Urothelium cell line (cell line): ENCODE measurements around the gene TEDC2.

ENCODE experiments used
- DNase-seq: peaks from one replicate; pipeline ENCODE4 v3.0.0; 2011; ENCODE audit warnings: low spot score, mixed read lengths
- FAIRE-seq: peaks from 2 replicates; lab custom pipeline; 2011; peaks lifted over from hg19 to GRCh38; lab: Jason Lieb, UNC

TEDC2 gene

DNA sequence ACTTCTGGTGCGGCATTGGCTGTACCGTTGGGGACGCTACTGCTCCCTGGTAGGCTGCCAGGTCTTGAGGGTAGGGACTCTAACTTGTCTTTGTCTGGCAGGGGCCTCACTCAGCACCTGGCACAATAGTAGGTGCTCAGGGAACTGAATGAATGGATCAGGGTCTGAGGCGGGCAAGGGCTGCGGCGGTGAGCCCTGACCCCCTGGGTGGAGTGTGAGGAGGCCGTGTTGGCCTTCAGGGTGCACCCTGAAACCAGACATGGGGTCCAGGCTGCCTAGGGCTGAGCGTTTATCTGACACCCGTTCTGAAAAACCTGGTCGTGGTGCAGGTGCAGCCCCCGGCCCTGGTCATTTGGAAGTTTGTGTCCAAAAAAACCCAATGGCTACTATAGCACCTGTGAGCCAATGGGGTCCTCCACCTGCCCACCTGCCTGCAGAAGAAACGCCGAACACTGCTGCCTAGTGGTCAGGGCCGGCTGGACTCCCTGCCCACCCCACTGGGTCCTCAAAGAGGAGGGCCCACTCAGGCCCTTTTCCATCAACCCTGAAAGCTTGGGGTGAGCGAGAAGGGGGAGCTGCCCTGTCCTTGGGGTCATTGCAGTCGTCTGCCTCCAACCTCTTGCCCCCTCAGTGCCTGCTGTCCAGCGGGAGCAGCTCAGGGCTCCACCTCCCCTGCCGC, 49.0 kb downstream of the TEDC2 start:
- no peak for FAIRE-seq
- no peak for DNase-seq

DNA sequence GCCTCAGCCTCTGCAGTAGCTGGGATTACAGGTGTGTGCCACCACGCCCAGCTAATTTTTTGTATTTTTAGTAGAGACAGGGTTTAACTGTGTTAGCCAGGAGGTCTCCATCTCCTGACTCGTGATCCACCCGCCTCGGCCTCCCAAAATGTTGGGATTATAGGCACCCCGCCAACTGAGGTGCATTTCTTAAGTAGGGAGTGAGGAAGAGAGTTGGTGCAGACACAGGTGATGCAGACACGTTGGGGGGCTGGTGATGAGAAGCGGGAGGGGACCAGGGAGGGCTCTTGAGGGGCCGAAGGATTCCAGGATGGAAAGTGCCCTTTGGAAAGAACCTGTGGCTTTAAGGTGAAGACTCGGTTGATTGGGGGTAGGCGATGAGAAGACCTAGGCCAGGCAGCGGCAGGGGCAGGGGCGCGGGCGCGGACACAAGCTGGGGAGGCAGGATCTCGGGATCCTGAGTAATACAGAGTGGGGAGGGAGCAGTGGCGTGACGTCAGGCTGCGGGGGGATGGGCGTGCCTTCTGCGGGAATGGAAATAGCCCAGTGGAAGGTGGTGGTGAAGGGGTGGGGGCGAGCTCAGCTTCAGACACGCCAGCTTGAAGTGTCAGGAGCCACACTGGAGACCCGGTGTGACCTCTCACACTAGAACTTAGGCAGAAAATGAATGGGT, 51.4 kb downstream of the TEDC2 start:
- FAIRE-seq (no peak), DNase-seq (no peak)

DNA sequence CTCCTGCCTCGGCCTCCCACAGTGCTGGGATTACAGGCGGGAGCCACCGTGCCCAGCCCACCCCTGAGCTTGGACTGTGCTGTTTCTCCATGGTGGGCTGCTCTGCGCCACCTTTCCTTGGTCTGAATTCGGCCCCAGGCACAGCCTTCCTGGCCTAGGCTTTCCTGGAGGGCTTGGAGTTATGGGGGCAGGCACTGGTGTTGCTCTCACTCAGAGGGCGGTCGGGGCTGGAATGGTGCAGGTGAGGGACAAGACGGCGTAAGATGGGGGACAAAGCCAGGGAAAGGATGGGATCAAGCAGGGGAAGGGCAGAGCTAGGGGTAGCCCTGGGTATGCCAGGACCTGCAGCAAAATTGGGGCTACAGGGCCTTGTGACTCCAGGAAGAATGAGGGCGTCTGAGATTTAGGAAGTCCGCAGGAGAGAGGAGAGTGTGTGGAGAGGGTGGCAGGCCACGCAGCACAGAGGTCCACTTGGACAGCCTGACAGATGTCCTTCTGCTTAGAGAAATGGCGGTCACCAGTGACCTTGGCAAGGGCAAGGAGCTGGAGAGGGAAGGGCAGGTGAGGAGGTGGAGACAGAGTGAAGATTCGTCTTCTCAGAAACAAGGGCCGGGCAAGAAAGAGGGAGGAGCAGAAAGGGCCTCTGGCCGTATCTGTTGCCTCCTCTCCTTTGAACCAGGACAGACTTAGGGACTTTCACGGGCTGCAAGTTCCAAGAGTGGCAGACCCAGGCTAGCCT, 52.3 kb downstream of the TEDC2 start:
- FAIRE-seq = no peak
- DNase-seq = no peak

DNA sequence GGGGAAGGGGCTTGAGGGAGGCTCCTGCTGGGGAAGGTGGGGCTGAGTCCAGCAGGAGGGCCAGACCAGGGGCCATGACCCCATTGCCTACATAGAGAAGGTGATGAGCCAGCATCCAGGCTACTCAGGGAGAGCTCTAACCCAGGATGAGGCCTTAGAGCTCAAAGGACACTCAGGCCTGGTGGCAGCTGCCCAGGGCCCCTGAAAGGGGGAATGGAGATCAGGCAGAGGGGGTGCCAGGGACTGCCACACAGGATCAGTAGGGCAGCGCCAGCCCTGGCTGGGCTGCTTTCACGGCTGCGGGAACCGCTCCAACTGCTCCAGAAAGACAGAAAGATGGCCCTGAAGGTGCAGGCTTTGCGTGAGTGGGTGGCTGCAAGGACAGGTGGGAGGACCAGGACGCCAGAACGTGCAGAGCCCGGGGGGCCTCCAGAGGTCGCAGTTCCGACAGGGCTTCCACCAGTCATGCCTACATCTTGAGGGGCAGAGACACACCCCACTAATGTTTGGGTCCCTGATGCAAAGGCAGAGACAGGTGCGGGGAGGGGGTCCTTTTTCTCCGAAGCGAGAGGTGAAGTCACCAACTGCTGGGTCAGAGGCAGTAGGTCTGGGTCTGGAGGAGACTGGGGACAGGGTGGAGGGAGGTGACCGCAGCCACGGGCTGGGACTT, 53.0 kb downstream of the TEDC2 start:
- FAIRE-seq (no peak), DNase-seq (no peak)

DNA sequence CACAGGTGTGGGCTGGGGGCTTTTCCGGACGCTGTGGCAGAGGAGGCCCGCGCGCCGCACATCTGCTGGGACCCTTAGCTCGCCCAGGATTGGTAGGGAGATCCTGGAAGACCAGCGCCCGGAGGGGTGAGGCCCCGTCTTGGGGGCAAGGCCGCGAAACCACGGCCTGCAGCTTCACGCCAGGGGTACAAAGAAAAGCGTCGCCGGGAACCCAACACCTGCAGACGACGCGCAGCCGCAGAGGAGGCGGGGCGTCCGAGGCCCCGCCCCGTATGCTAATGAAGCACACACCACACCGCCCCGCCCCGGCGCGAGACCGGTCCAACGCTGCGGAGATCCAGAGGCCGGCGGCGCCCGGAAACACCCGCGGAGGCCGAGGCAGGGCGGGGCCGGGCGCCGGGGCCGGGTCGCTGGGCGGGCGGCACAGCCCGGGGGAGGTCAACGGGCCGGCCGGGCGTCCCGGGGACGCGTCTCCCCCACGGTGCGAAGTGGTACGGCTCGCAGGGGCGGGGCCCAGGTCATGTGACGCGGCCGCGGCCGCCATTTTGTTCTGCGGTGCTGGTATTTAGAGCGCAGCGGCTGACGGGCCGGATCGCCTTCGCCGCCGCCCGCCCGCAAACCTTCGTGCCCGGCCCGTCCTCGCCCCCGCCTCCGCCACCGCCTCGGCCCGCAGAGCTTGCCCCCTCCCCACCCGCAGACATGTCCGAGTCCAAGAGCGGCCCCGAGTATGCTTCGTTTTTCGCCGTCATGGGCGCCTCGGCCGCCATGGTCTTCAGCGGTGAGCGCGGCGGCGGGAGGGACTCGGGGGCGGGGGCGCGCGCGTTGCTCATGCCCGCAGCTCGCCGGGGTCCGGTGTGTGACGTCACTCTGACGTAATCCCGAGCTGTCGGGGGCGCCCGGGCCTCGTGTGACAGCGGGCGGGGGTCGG, 53.8 kb downstream of the TEDC2 start, which contains the start of gene ATP6V0C:
Gene ATP6V0C, plus strand, starts transcription at position 548 of the 928 bp plus-strand sequence. Its CDS starts 152 bp downstream, at position 700.
- FAIRE-seq (peak; percentile 74), DNase-seq (peak; percentile 94)
